GM19099 (cell line): ENCODE data around the gene MFF.
"Not testable (repeated sequence)": the region's sequence is repeated elsewhere in the genome, so short reads cannot be mapped to it uniquely, and the experiment has no call there.

Experiments used
- POLR2A ChIP-seq: IDR thresholded peaks from 3 replicates; pipeline ENCODE4 v1.6.1; 2011; ENCODE audit warnings: low read depth; ENCODE audit not compliant: insufficient read length; ENCODE audit errors: extremely low read depth

MFF gene

DNA sequence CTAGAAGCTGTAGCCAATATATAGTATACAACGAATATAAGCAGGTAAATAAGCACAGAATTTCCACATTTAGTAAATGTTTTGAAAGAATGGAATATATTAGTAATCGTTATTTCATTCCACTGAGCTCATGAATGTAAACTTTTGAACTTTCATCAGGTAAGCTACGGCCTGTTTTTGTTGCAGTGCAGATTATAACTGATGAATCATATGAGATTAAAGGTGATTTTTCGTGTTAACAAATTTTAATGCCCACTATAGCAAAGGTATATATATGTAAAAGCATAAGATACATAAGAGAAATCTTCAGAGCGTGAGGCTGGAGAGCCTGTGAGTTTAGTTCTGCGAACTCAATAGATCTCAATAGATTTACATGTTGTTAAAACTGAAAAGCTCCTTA lies 61.6 kb downstream of the MFF start:
- TF ChIP-seq POLR2A: no peak

GRCh38 chr2:227387583-227387982 lies 62.5 kb downstream of the MFF start, which contains the start of gene SCYGR1:
TSS of gene SCYGR1 (minus strand) at chr2:227387949. CDS start at chr2:227387949, 0 bp downstream.
- TF ChIP-seq POLR2A: not testable (repeated sequence)

- no peak for TF ChIP-seq POLR2A
Observed at GRCh38 chr2:227388537-227389011, 63.5 kb downstream of the MFF start.

GRCh38 chr2:227389231-227389630 lies 64.2 kb downstream of the MFF start:
- no peak for TF ChIP-seq POLR2A

DNA sequence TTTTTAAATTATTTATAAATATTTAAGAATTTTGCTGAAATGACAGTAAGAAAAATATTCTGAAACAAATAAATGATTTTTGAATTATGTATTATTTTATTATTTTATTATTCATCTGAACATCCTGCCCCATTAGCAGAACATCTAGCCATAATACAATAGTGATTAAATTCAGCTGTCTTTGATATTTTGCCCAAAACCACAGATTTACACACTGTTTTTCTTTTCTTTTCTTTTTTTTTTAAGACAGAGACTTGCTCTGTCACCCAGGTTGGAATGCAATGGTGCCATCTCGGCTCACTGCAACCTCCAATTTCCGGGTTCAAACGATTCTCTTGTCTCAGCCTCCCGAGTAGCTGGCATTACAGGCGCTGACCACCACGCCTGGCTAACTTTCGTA lies 64.6 kb downstream of the MFF start:
- TF ChIP-seq POLR2A: no peak

GRCh38 chr2:227390468-227391256 lies 65.6 kb downstream of the MFF start:
- no peak for TF ChIP-seq POLR2A

DNA sequence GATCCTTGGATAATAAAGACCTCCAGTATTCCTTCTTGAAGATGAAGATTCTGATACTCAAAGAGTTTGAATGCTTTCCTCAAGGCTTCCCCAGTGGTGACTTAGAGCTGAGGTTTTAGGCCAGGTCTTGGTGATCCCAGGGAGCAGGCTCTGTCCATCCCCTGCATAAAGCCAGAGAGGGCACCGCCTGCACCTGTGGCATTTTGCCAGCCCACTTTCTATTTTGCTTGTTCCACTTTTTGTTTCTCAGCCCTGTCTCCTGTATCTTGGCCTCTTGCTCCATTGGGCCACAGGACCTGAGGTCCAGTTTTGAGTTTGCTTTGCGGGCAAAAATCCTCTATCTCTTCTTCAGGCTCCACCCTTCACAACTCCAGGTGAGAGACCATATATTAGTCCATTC lies 69.3 kb downstream of the MFF start:
- TF ChIP-seq POLR2A: no peak

GRCh38 chr2:227395556-227395955 lies 70.5 kb downstream of the MFF start:
- TF ChIP-seq POLR2A: no peak

DNA sequence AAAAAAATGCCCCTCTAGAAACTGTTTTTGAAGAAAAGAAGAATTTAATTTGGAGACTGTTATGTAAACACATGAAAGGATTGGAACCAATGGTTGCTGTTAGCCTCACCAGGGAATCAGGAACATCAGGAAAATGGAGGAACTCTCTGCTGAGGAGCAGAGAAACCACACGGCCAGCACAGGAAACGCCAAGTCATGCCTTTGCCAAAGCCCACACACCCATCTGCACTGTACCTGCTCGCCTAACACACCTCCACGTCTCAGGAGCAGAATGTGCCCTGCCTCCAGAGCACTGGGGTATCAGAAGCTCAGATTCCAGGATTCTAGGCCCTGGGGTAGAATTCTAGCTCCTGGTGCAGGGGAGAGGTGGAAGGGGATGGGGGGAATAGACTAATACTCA lies 72.5 kb downstream of the MFF start:
- no peak for TF ChIP-seq POLR2A

- TF ChIP-seq POLR2A: no peak
Observed at GRCh38 chr2:227398684-227399670, 73.9 kb downstream of the MFF start.

- TF ChIP-seq POLR2A: no peak
Observed at GRCh38 chr2:227401550-227401949, 76.5 kb downstream of the MFF start.

- TF ChIP-seq POLR2A: no peak
Observed at GRCh38 chr2:227402321-227402720, 77.3 kb downstream of the MFF start.

GRCh38 chr2:227402959-227403358 lies 77.9 kb downstream of the MFF start:
- TF ChIP-seq POLR2A: no peak

GRCh38 chr2:227404585-227405271 lies 79.7 kb downstream of the MFF start:
- no peak for TF ChIP-seq POLR2A
